ENCODE results near the gene ITPA. TPM values are rescaled to one million over a fixed set of nuclear protein-coding genes. Genes with fewer than 3 reads are reported as not detected.

ITPA gene
- total RNA-seq, 1 donor from 2014 or later, result 43.4 TPM

DNA sequence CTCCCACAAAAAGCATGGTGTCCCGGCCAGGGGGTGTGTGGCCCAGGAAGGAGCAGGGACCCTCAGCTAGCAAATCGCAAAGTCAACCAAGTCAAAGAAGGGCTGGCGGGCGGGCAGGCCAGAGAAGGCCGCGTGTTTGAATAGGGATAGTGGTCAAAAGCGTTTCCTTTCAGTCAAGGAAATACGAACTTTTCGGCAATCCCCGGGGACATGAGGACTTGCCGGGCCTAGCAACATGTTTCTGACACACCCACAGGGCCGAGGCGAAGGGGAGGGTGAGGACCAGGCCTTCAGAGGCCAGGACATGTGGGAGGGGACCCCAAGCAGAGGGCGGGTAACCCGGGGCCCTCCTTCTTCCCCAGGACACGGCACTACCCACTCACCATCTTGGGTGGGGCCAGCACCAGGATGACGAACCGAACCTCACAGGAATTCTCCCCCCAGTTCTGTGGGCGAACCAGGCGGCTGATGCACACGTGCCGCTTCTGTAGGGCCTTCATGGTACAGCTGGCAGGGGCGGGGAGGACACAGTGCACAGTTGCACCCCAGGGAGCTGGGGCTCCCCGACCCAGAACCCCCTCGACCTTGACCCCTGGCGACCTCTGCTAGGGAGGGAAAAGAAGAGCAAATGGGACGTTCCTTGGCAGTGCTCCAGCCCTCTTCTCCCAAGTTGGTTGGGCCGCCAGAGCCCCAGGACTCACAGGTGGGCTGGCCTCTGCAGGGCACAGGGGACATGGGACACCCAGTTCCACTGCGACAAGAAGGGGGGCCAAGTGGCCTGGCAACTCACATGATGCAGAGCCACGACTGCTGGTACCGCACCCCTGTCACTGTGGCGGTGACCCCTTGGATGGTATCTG, 24.1 kb downstream of the ITPA start:
- TF ChIP-seq, protein P1, sequence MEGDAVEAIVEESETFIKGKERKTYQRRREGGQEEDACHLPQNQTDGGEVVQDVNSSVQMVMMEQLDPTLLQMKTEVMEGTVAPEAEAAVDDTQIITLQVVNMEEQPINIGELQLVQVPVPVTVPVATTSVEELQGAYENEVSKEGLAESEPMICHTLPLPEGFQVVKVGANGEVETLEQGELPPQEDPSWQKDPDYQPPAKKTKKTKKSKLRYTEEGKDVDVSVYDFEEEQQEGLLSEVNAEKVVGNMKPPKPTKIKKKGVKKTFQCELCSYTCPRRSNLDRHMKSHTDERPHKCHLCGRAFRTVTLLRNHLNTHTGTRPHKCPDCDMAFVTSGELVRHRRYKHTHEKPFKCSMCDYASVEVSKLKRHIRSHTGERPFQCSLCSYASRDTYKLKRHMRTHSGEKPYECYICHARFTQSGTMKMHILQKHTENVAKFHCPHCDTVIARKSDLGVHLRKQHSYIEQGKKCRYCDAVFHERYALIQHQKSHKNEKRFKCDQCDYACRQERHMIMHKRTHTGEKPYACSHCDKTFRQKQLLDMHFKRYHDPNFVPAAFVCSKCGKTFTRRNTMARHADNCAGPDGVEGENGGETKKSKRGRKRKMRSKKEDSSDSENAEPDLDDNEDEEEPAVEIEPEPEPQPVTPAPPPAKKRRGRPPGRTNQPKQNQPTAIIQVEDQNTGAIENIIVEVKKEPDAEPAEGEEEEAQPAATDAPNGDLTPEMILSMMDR (IDR thresholded peaks at IDR 0.05), result no peak
- H3K27ac Mint-ChIP-seq (ENCODE audit: unreplicated experiment), result no peak overlapping the region
- H3K4me1 Mint-ChIP-seq (ENCODE audit: low read depth), result no peaks in the 10 kb centered on the region
- no peaks in the 10 kb centered on the region for H3K36me3 Mint-ChIP-seq (ENCODE audit: low read depth)
- H3K4me3 Mint-ChIP-seq (ENCODE audit: unreplicated experiment), result no peak overlapping the region
- peaks cover 10% of the 10 kb centered on the region for H3K27me3 Mint-ChIP-seq (ENCODE audit: low read depth)
- H3K9me3 Mint-ChIP-seq (ENCODE audit: low read depth), result no peaks in the 10 kb centered on the region
- DNase-seq (ENCODE audit: low spot score), result no peak

DNA sequence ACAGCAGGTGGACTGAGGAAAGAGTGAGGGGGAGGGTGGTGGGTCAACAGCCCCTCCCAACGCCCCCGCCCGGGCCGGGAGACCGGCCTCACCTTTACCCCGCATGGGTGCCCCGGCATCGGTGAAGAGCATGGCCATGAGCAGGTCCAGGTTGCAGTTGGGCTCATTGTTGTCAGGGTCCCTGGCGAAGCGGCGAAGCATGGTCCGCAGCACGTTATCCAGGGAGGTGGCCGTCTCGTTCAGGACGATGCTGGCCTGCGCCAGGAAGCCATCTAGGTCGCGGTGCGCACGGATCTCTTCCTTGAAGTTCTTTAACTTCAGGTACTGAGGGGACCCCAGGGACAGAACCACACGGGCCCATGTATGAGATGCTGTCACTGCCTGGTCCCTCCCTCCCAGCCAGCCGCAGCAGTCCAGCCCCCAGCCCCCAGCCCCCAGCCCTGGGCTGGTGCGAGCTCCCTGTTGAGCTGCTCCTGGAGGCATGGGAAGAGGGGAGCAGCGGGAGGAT, 24.7 kb downstream of the ITPA start:
- Mint-ChIP-seq H3K9me3 (ENCODE audit: low read depth) (no peaks in the 10 kb centered on the region), H3K27me3 (ENCODE audit: low read depth) (peaks cover 10% of the 10 kb centered on the region), H3K36me3 (ENCODE audit: low read depth) (no peaks in the 10 kb centered on the region), H3K4me1 (ENCODE audit: low read depth) (no peaks in the 10 kb centered on the region), H3K27ac (ENCODE audit: unreplicated experiment) (no peak overlapping the region), H3K4me3 (ENCODE audit: unreplicated experiment) (no peak overlapping the region)
- TF ChIP-seq, protein P1 (IDR thresholded peaks at IDR 0.05), result no peak
- DNase-seq (ENCODE audit: low spot score), result no peak

DNA sequence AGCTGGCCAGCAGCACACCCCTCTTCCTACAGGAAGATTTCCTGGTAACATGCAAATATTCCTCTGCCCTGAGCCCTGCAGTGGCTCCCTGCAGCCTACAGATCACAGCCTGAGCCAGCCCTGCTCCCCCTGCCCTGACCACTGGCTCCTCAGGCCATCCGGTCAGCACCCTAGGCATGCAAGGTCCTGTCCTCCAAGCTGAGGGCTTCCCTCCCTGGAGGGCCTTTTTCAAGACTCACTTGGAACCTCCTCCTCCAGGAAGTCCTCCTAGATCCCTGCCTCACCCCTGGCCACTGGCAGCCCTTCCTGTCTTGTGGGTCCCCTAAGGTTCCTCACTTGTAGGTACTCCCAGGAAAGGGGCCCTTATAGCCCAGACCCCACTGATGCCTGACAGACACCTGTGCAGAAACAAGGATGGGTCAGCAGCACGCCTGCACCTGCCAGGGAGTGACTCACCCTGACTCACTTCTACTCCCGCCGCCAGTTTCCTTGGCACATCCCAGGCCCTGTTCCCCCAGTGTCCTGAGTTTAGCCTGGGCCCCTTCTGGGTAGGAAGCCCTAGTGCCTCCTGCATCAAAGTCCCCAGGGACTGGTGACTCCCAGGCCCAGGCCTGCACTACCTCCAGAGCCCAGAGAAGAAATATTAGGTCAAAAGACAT, 26.5 kb downstream of the ITPA start:
- DNase-seq (ENCODE audit: low spot score), result no peak
- no peaks in the 10 kb centered on the region for H3K36me3 Mint-ChIP-seq (ENCODE audit: low read depth)
- peaks cover 10% of the 10 kb centered on the region for H3K27me3 Mint-ChIP-seq (ENCODE audit: low read depth)
- TF ChIP-seq, protein P1 (IDR thresholded peaks at IDR 0.05), result no peak
- H3K27ac Mint-ChIP-seq (ENCODE audit: unreplicated experiment), result no peak overlapping the region
- peaks cover 11% of the 10 kb centered on the region for H3K4me1 Mint-ChIP-seq (ENCODE audit: low read depth)
- no peak overlapping the region for H3K4me3 Mint-ChIP-seq (ENCODE audit: unreplicated experiment)
- no peaks in the 10 kb centered on the region for H3K9me3 Mint-ChIP-seq (ENCODE audit: low read depth)

DNA sequence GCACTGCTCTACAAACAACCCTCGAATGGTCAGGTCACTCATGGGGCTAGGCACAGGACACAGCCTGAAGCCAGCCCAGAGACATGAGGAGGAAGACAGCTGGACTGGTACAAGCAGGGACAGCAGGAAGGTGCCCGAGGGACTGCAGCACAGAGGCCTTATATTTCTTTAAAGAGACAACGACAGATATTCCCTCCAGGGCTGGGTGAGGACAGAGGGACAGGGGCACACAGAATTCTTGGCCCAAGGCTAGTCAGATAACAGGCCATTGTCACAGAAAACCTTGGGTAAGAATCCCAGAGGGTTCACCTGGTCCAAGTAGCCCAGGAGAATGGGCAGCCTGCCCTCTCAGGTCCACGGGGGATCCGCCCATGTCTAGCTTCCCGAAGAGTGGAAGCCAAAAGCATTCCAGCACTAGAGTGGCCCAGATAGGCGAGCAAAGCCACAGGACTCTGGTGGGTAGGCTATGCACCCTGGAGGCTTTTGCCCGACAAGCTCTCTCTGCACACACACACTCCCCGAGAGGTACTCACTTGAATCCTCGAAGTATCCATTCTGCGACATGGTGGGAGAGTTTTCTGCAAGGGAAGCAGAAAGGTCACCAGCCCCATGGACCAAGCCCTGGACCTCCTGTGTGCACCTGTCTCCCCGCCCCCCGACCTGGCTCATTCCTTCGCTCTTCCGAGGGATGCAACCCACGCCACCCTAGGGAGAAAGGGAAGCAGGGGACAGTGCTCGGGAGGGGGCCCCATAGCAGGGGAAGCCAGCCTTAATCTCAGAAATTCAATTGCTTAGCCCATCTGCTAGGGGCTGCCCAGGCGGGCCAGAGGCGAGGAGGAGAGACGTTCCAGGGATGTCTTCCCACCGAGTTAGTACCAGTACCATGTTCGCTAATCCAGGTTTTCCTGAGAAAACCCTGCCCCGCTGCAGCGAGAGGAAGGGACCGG, 28.0 kb downstream of the ITPA start:
- no peaks in the 10 kb centered on the region for H3K9me3 Mint-ChIP-seq (ENCODE audit: low read depth)
- TF ChIP-seq, protein P1 (IDR thresholded peaks at IDR 0.05), result no peak
- peaks cover 10% of the 10 kb centered on the region for H3K27me3 Mint-ChIP-seq (ENCODE audit: low read depth)

More for the DNA sequence above, 28.0 kb downstream of the ITPA start:
- peaks cover 21% of the 10 kb centered on the region for H3K4me1 Mint-ChIP-seq (ENCODE audit: low read depth)
- H3K27ac Mint-ChIP-seq (ENCODE audit: unreplicated experiment), result no peak overlapping the region
- H3K36me3 Mint-ChIP-seq (ENCODE audit: low read depth), result no peaks in the 10 kb centered on the region
- DNase-seq (ENCODE audit: low spot score), result no peak
- H3K4me3 Mint-ChIP-seq (ENCODE audit: unreplicated experiment), result peak overlapping the region; percentile 75

Measured in chondrocyte (in vitro differentiated cells).